Choroid plexus epithelial cell (primary cell): ENCODE data around the gene PEX3.
A peak's percentile ranks its signal among the peaks of the same experiment; 100 is the strongest.

Experiments
- DNase-seq: peaks from one replicate; pipeline ENCODE4 v3.0.0-alpha.2; 2010; ENCODE audit warnings: low read depth
- H3K4me3 ChIP-seq: 2 replicates; pipeline ENCODE4 v1.5.1; 2011; ENCODE audit warnings: low read depth, mild to moderate bottlenecking, control low read depth, low read length, moderate library complexity
- TF ChIP-seq, protein P1 (sequence below): conservative IDR thresholded peaks from 2 replicates; pipeline ENCODE4 v1.5.1; 2011; ENCODE audit warnings: low read depth, mild to moderate bottlenecking, control low read depth, inconsistent platforms, low read length, moderate library complexity

PEX3 gene

DNA sequence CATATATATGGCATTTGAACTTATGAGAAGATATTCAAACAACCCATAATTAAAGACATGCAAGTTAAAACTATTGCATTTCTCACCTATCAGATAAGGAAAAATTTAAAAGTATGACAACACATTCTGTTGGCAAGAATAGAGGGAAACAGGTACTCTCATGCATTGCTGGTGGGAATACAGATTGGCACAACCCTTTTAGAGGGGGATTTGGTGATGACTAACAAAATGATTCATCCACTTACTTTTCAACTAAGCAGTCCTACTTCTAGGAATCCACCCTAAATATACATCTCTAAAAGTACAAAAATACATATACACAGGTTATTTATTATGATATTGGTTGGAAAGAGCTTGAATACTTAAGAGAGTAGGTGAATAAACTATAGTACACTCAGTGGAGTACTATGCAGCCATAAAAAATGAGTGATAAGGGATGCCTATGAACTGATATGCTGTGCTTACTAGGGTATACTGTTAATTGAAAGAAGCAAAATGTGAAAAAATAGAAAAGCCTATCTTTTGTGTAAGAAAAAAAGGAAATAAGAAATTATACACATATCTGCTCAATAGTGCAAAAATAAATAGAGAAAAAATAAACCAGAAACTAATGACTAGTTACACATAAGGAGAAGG, 42.3 kb upstream of the PEX3 start:
- TF ChIP-seq, protein P1, sequence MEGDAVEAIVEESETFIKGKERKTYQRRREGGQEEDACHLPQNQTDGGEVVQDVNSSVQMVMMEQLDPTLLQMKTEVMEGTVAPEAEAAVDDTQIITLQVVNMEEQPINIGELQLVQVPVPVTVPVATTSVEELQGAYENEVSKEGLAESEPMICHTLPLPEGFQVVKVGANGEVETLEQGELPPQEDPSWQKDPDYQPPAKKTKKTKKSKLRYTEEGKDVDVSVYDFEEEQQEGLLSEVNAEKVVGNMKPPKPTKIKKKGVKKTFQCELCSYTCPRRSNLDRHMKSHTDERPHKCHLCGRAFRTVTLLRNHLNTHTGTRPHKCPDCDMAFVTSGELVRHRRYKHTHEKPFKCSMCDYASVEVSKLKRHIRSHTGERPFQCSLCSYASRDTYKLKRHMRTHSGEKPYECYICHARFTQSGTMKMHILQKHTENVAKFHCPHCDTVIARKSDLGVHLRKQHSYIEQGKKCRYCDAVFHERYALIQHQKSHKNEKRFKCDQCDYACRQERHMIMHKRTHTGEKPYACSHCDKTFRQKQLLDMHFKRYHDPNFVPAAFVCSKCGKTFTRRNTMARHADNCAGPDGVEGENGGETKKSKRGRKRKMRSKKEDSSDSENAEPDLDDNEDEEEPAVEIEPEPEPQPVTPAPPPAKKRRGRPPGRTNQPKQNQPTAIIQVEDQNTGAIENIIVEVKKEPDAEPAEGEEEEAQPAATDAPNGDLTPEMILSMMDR = no peak

DNA sequence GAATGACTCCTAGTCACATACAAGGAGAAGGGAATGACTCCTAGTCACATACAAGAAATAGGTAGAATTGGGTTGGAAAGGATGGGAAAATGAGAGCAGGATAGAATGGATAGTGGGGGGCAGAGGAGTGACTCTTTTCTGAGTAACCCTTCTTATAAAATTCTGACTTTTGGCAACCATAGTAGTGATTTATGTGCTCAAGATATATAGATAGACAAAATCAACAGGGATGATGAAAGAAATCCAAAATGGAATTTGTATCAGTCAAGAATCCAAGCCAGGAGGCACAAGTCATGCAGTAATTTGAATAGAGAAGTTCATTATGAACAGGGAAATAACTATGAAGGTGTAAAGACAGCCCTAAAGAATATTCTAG, 41.8 kb upstream of the PEX3 start:
- TF ChIP-seq, protein P1 = no peak
- DNase-seq = no peak
- H3K4me3 ChIP-seq = no peak overlapping the region

More for the DNA sequence above, 42.3 kb upstream of the PEX3 start:
- H3K4me3 ChIP-seq = no peak overlapping the region
- DNase-seq = no peak

DNA sequence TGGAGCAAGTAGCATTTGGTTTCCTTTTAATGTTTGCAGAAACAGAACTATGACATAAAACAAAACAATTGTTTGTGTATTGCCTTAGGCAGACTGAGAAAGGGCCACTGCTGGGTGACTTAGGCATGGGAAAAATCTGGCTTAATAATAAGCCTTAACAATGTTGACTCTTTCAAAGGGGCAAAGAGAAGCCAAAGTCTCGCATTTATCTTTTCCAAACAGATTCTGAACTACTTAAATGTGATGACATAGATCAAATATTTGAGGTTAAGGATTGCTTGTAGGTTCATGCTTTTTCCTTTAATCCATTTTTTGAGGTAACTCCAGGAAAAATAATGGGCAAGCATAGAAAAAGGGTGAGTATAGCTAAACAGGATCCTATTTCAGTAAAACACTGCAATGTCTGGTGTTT, 39.7 kb upstream of the PEX3 start:
- TF ChIP-seq, protein P1 = no peak
- DNase-seq = peak; percentile 53
- no peak overlapping the region for H3K4me3 ChIP-seq

DNA sequence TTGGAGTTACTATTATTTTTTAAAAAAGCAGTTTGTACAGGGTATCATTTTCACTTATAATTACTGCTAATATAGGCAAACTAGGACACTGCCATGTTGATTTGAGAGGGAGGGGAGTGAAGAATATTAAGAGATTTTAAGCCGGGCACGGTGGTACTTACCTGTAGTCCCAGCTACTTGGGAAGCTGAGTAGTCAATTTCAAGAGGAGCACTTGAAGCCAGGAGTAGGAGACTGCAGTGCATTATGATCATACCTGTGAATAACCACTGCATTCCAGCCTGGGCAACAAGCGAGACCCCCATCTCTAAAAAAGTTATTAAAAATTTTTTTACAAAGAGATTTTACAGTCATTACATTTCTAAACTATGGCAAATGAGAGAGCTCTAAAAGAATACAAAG, 35.8 kb upstream of the PEX3 start:
- no peak for DNase-seq
- no peak overlapping the region for H3K4me3 ChIP-seq
- TF ChIP-seq, protein P1 = no peak

DNA sequence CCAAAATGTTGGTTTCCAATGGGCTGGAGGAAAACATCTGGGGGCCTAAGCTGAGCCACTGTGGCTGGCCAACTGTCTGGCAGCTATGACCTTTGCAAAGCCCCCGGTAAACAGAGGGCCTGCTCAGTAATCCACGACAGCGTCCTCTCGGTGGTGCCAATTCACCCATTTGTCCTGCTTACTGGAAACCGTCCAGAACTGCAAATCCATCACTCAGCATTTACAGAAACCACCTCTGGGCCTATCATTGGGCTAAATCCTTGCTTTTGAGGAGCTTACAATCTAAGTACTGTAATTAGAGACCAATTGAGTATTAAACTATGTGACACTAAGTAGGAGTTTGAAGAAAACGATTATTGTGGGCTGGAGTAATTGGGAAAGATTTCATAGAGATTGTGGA, 31.1 kb upstream of the PEX3 start:
- TF ChIP-seq, protein P1 = no peak
- H3K4me3 ChIP-seq = no peak overlapping the region
- no peak for DNase-seq

DNA sequence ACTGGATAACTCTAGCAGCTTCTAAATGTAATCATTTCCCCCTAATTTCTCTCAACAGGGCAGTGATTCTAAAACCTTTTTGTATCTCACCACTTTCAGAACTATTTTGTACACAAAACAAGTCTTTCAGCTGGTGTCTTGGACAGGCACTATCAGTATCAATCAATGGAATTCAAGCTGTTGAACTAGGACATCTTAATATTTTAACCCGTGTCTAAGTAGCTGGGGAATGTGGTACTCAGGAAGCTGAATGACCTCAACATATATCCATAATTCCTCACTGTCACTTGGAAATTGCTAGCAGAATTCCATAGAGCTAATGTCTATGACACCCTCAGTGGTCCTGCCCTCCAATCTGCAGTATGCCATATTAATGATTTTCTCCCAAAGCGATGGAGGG, 24.6 kb upstream of the PEX3 start:
- no peak overlapping the region for H3K4me3 ChIP-seq
- no peak for DNase-seq
- TF ChIP-seq, protein P1 = no peak

DNA sequence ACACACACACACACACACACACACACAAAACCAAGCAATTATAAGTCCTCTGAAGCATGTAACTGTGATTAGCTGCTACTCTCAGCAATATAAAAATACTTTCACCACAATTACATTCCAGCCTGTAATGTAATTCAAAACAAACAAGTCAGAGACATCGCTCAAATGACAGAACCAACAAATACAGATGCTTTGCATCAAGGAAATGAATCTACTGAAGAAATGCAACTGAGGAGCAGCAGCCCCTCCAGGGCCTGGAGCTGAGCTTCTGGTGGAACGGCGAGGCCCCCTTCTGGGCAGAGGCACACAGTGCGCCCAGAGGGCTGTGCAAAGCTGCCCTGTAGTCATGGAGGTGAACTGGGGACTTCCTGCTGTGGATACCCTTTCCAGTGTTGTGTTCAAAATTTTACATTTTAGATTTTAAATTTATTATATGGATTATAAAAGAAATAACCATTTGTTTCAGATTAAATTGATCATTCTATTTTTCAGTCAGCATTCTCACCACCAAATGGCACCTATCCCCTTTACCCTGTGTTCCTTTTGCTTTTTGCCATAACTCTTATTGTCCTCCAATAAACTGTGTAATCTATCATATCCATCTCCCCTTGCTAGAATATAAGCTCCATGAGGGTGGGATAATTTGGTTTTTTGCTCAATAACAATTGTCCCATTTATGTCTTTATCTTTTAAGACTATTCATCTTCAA, 23.3 kb upstream of the PEX3 start:
- H3K4me3 ChIP-seq = no peak overlapping the region
- peak; percentile 90 for DNase-seq
- TF ChIP-seq, protein P1 = peak; percentile 100
